Uterus (tissue), 4 donors: ENCODE results near the gene OPN5. TPM values are rescaled to one million over a fixed set of nuclear protein-coding genes. Genes with fewer than 3 reads are reported as not detected.
A peak's percentile ranks its signal among the peaks of the same experiment; 100 is the strongest.

Experiments used
- DNase-seq, 2 donors: peaks; one replicate each; pipeline ENCODE4 v3.0.0-alpha.2; 2019 to 2020
- H3K27ac ChIP-seq, 2 donors: fragments of 200-600 bp; sonication (generic); 1 replicate in 1 of 2; 2 replicates in 1 of 2; pipeline ENCODE4 v1.5.1; 2016 to 2018
- H3K27me3 ChIP-seq, 2 donors: fragments of 200-600 bp; sonication (generic); one replicate each; pipeline ENCODE4 v1.5.1; 2018 to 2019; ENCODE audit warnings: control low read depth in 1 of 2
- H3K36me3 ChIP-seq, 2 donors: fragments of 200-600 bp; sonication (generic); one replicate each; pipeline ENCODE4 v1.5.1; 2019; ENCODE audit warnings: control low read depth in 1 of 2
- H3K4me1 ChIP-seq, 2 donors: fragments of 200-600 bp; sonication (generic); one replicate each; pipeline ENCODE4 v1.5.1; 2018 to 2019; ENCODE audit warnings: control low read depth in 1 of 2
- H3K4me3 ChIP-seq, 2 donors: fragments of 200-600 bp; sonication (generic); 1 replicate in 1 of 2; 2 replicates in 1 of 2; pipeline ENCODE4 v1.5.1; 2018 to 2019; ENCODE audit warnings: mild to moderate bottlenecking in 1 of 2
- H3K9me3 ChIP-seq, 2 donors: fragments of 200-600 bp; sonication (generic); one replicate each; pipeline ENCODE4 v1.5.1; 2019; ENCODE audit warnings: control low read depth in 1 of 2
- POLR2A ChIP-seq, 2 donors: fragments of 450-650 bp; IDR thresholded peaks; one replicate each; pipeline ENCODE4 v1.6.1; 2016; ENCODE audit warnings: antibody characterized with exemption in 2 of 2, mild to moderate bottlenecking in 1 of 2, moderate library complexity in 1 of 2
- intact Hi-C: fragments of 100-400 bp; cut with DNase I; formaldehyde crosslinking; loops from one replicate; pipeline ENCODE4 v1.15.1; 2023; ENCODE audit warnings: low total_unique reads
- total RNA-seq, 4 donors: library from RNA; depleted of rRNA in 3 of 4; stranded (reverse); fragments of >200 nt in 3 of 4; gene quantifications; one replicate each; pipeline versions ENCODE4 v1.1.0 to v1.2.4, GENCODE V29; 2014 to 2023
- TF ChIP-seq, protein P1 (sequence below), 4 experiments: fragments of 200-600 bp in 2 of 4; fragments of 450-650 bp in 2 of 4; sonication (generic) in 2 of 4; IDR thresholded peaks; one replicate each; pipeline ENCODE4 v1.5.1; 2016 to 2019; ENCODE audit warnings: antibody characterized with exemption in 4 of 4, mild to moderate bottlenecking in 2 of 4, moderate library complexity in 1 of 4
- donor health status: DM: yes; HTN: yes; CAD: no.

Gene OPN5
- total RNA-seq, 4 donors from 2014 or later, result not detected

DNA sequence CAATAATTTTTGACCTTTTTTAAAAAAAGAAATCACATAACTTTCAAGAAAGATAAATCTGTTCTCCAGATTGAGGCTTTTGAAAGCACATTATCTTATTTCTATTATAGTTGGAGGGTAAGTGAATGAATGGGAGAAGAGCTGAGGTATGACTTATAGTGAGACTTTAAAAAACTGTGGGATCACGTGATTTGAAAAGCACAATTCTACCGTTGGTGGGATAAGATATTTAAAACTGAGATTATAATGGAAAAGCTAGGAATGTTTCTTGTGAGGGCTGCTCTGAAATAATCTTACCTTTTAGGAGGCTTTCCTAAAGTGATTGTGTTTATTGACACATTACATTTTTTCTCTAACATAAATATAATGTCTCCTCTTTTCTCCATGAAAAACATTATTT lies 9.5 kb upstream of the OPN5 start:
- no peak for DNase-seq

DNA sequence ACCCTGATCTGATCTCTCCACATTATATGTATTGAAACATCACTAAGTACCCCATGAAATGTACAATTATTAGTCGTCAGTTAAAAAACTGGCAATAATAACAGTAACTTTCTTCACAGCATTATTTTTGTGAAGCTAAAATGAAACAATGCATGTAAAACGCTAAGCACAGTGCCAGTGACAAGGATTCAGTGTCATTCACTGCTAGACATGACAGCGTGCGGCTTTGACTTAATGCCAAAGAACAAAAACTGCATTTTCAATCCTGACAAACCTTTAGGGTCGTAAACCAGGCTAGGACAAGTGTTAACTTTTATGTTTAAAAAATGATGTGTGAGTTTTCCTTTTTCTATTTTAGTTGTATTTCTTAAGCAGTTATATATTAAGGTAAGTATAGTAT lies 8.8 kb upstream of the OPN5 start:
- Histone ChIP-seq H3K27me3 (no peaks in the 10 kb centered on the region), H3K36me3 (no peaks in the 10 kb centered on the region), H3K9me3 (no peaks in the 10 kb centered on the region), H3K4me3 (no peak overlapping the region), H3K27ac (no peak overlapping the region), H3K4me1 (no peaks in the 10 kb centered on the region)
- intact Hi-C loops, result no loop called here
- no peak for DNase-seq
- TF ChIP-seq POLR2A (IDR thresholded peaks at IDR 0.05), result no peak
- TF ChIP-seq, protein P1, sequence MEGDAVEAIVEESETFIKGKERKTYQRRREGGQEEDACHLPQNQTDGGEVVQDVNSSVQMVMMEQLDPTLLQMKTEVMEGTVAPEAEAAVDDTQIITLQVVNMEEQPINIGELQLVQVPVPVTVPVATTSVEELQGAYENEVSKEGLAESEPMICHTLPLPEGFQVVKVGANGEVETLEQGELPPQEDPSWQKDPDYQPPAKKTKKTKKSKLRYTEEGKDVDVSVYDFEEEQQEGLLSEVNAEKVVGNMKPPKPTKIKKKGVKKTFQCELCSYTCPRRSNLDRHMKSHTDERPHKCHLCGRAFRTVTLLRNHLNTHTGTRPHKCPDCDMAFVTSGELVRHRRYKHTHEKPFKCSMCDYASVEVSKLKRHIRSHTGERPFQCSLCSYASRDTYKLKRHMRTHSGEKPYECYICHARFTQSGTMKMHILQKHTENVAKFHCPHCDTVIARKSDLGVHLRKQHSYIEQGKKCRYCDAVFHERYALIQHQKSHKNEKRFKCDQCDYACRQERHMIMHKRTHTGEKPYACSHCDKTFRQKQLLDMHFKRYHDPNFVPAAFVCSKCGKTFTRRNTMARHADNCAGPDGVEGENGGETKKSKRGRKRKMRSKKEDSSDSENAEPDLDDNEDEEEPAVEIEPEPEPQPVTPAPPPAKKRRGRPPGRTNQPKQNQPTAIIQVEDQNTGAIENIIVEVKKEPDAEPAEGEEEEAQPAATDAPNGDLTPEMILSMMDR (IDR thresholded peaks at IDR 0.05), result no peak

More for the DNA sequence above, 9.5 kb upstream of the OPN5 start:
- intact Hi-C loops, result no loop called here
- TF ChIP-seq, protein P1 (IDR thresholded peaks at IDR 0.05), result no peak
- TF ChIP-seq POLR2A (IDR thresholded peaks at IDR 0.05), result no peak
- H3K27me3 ChIP-seq, result no peaks in the 10 kb centered on the region
- no peak overlapping the region for H3K4me3 ChIP-seq
- H3K27ac ChIP-seq, result no peak overlapping the region
- no peaks in the 10 kb centered on the region for H3K9me3 ChIP-seq
- no peaks in the 10 kb centered on the region for H3K4me1 ChIP-seq
- no peaks in the 10 kb centered on the region for H3K36me3 ChIP-seq

- Histone ChIP-seq H3K27ac (no peak overlapping the region), H3K36me3 (no peaks in the 10 kb centered on the region), H3K9me3 (no peaks in the 10 kb centered on the region), H3K4me1 (no peaks in the 10 kb centered on the region), H3K4me3 (no peak overlapping the region), H3K27me3 (no peaks in the 10 kb centered on the region)
- intact Hi-C loops, result no loop called here
- no peak for DNase-seq
- no peak for TF ChIP-seq POLR2A (IDR thresholded peaks at IDR 0.05)
- TF ChIP-seq, protein P1 (IDR thresholded peaks at IDR 0.05), result peak; percentile 49 to 55 (median 51)
Measured at GRCh38 chr6:47780510-47781356, 1.1 kb upstream of the OPN5 start.

DNA sequence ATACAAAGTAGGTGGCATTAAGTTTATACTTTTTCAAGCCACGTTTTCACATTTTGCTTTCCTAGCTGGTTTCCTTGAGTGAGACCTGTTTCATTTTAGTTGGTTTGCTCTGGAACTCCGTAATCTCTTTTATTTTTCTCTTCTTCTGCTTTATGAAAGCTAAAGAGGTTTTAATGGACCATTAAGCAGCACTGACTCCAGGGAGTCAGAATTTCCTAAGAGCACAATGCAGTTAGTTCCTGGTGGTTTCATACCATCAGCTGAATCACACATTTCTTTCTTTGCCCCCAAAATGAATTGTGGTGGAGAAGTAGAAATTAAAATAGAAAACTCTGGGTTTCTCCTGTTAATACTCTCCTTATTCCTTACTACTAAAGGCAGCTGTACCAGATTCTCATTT lies 3.4 kb downstream of the OPN5 start:
- DNase-seq, result no peak
- intact Hi-C loops, result no loop called here
- Histone ChIP-seq H3K27ac (no peak overlapping the region), H3K4me1 (no peaks in the 10 kb centered on the region), H3K36me3 (no peaks in the 10 kb centered on the region), H3K27me3 (no peaks in the 10 kb centered on the region), H3K4me3 (no peak overlapping the region), H3K9me3 (no peaks in the 10 kb centered on the region)
- TF ChIP-seq, protein P1 (IDR thresholded peaks at IDR 0.05), result no peak
- no peak for TF ChIP-seq POLR2A (IDR thresholded peaks at IDR 0.05)

DNA sequence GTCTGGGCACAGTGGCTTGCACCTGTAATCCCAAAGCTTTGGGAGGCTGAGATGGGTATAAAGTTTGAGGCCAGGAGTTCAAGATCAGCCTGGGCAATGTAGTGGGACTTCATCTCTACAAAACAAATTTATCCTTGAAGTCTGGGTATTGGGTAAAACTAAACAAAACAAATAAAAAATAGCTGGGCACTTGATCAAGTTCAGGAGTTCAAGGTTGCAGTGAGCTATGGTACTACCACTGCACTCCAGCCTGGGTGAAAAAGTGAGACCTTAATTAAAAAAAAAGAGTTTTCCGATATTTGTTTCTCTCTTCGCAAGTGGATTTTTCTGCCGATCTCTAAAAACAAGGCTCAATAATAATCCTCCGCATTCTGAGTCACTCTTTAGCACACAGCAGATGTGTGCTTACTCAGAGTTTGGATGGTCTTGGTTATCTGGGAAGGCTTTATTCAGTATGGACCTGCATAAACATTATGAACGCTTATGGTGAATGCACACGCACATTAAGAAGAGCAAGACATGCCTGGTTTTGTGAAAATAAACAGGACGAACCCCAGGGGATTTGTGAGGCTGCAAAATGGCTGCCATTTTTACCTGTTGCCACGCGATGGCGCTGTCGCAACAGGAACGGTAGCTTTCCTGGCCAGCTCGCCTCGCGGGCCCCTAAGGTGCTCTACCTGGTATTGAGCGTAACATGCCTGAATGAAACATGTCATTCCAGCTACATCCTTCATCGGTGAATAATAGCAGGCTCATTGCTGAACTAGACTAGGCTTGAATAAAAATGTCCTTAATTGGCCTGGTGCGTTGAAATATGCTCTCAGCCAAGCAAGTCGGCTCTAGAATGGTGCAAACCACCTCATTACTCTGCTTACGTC lies 6.0 kb downstream of the OPN5 start:
- Histone ChIP-seq H3K4me1 (no peaks in the 10 kb centered on the region), H3K27ac (no peak overlapping the region), H3K27me3 (no peaks in the 10 kb centered on the region), H3K4me3 (no peak overlapping the region), H3K36me3 (no peaks in the 10 kb centered on the region), H3K9me3 (no peaks in the 10 kb centered on the region)
- peak in 1 of 2 donors; percentile 20 for DNase-seq
- intact Hi-C loops, result no loop called here
- no peak for TF ChIP-seq POLR2A (IDR thresholded peaks at IDR 0.05)
- TF ChIP-seq, protein P1 (IDR thresholded peaks at IDR 0.05), result peak; percentile 60 to 84 (median 65)
